GM12892 (cell line): ENCODE data around the gene OPCML.

ENCODE experiments used
- DNase-seq: peaks from one replicate; pipeline ENCODE4 v3.0.0; 2011; ENCODE audit not compliant: insufficient read length
- FAIRE-seq: peaks from 2 replicates; lab custom pipeline; 2011; peaks lifted over from hg19 to GRCh38; lab: Jason Lieb, UNC
- POLR2A ChIP-seq: IDR thresholded peaks from 2 replicates; pipeline ENCODE4 v1.6.1; 2011; ENCODE audit warnings: low read depth, low read length, control low read depth
- POLR2AphosphoS5 ChIP-seq: IDR thresholded peaks from 2 replicates; pipeline ENCODE4 v1.6.1; 2011; ENCODE audit warnings: low read depth, low read length, control low read depth
- TAF1 ChIP-seq: IDR thresholded peaks from 2 replicates; pipeline ENCODE4 v1.6.1; 2011; ENCODE audit warnings: low read depth, mild to moderate bottlenecking, control low read depth, low read length, borderline replicate concordance

The OPCML gene

GRCh38 chr11:133173810-133174412 lies 358.4 kb downstream of the OPCML start:
- no peak for FAIRE-seq
- TF ChIP-seq TAF1: no peak
- TF ChIP-seq POLR2AphosphoS5: no peak
- TF ChIP-seq POLR2A: no peak

GRCh38 chr11:133172349-133172748 lies 360.0 kb downstream of the OPCML start:
- no peak for DNase-seq
- peak; percentile 82 for FAIRE-seq
- no peak for TF ChIP-seq POLR2A
- no peak for TF ChIP-seq POLR2AphosphoS5
- TF ChIP-seq TAF1: no peak

More at GRCh38 chr11:133173810-133174412, 358.4 kb downstream of the OPCML start:
- DNase-seq: no peak

GRCh38 chr11:133171374-133171773 lies 360.9 kb downstream of the OPCML start:
- FAIRE-seq (no peak), DNase-seq (no peak)
- no peak for TF ChIP-seq POLR2AphosphoS5
- TF ChIP-seq TAF1: no peak
- no peak for TF ChIP-seq POLR2A

GRCh38 chr11:133168016-133168415 lies 364.3 kb downstream of the OPCML start:
- DNase-seq (no peak), FAIRE-seq (no peak)
- TF ChIP-seq TAF1 (no peak), POLR2A (no peak), POLR2AphosphoS5 (no peak)

- no peak for DNase-seq
- TF ChIP-seq POLR2AphosphoS5: no peak
- no peak for TF ChIP-seq TAF1
- no peak for TF ChIP-seq POLR2A
- no peak for FAIRE-seq
Observed at GRCh38 chr11:133166662-133167061, 365.6 kb downstream of the OPCML start.

- FAIRE-seq (no peak), DNase-seq (no peak)
Observed at GRCh38 chr11:133164986-133165385, 367.3 kb downstream of the OPCML start.

GRCh38 chr11:133163463-133164419 lies 368.6 kb downstream of the OPCML start:
- TF ChIP-seq POLR2AphosphoS5: no peak
- TF ChIP-seq POLR2A: no peak
- TF ChIP-seq TAF1: no peak
- FAIRE-seq (peak; percentile 87), DNase-seq (no peak)

More at GRCh38 chr11:133164986-133165385, 367.3 kb downstream of the OPCML start:
- no peak for TF ChIP-seq TAF1
- TF ChIP-seq POLR2AphosphoS5: no peak
- no peak for TF ChIP-seq POLR2A

GRCh38 chr11:133162227-133162626 lies 370.1 kb downstream of the OPCML start:
- DNase-seq (no peak), FAIRE-seq (no peak)
- TF ChIP-seq POLR2AphosphoS5 (no peak), POLR2A (no peak), TAF1 (no peak)

- FAIRE-seq (no peak), DNase-seq (no peak)
- TF ChIP-seq POLR2AphosphoS5: no peak
- TF ChIP-seq TAF1: no peak
- TF ChIP-seq POLR2A: no peak
Observed at GRCh38 chr11:133160754-133161153, 371.5 kb downstream of the OPCML start.

GRCh38 chr11:133156986-133157745 lies 375.1 kb downstream of the OPCML start:
- TF ChIP-seq POLR2A (no peak), TAF1 (no peak), POLR2AphosphoS5 (no peak)
- FAIRE-seq: no peak
- DNase-seq: no peak

GRCh38 chr11:133154781-133155180 lies 377.5 kb downstream of the OPCML start:
- FAIRE-seq (no peak), DNase-seq (no peak)
- no peak for TF ChIP-seq POLR2A
- TF ChIP-seq TAF1: no peak
- no peak for TF ChIP-seq POLR2AphosphoS5
